ENCODE data around the gene RNF125. TPM values are rescaled to one million over a fixed set of nuclear protein-coding genes. Genes with fewer than 3 reads are reported as not detected.

RNF125 gene
- total and polyA plus RNA-seq, 10 of the 15 experiments (the other 5 are each of a cell fraction or from before 2014, with no cell fraction given): 0.79 to 3.9 (median 2.9) TPM

- no peak overlapping the region for H3K4me2 ChIP-seq (ENCODE audit: control insufficient read depth, insufficient read depth)
- SMC1A ChIA-PET (ENCODE audit: uncharacterized antibody, unreplicated experiment): interaction anchor here (1.1 kb wide), 1 partner anchor 16 kb away, joined by 3 read pairs; no protein-coding TSS in a partner anchor
- H3K79me2 ChIP-seq (ENCODE audit: control insufficient read depth, insufficient read depth, low read length): no peaks in the 10 kb centered on the region
- DNase-seq (ENCODE audit: low read depth, low spot score) (no peak), ATAC-seq (no peak), FAIRE-seq (no peak)
- POLR2A ChIA-PET: interaction anchor here (0.5 to 0.7 kb wide), 2 partner anchors 12 to 735 kb away, joined by 5 to 7 read pairs; no protein-coding TSS in a partner anchor
- RAD21 ChIA-PET (ENCODE audit: unreplicated experiment): no interaction called here
- H3K9me3 ChIP-seq (replicated peaks; ENCODE audit: control insufficient read depth, insufficient read depth, low read length): no peaks in the 10 kb centered on the region
- CTCF ChIA-PET: no interaction called here
- no peak overlapping the region for H3K4me3 ChIP-seq
- no peaks in the 10 kb centered on the region for H4K20me1 ChIP-seq (ENCODE audit: control insufficient read depth, insufficient read depth)
- no peak overlapping the region for H2AFZ ChIP-seq (ENCODE audit: control insufficient read depth, low read depth, low read length)
- intact Hi-C loops (cut with micrococcal nuclease; ENCODE audit: unreplicated experiment): no loop called here
- in situ Hi-C loops (cut with MboI): no loop called here
- H3K27ac ChIP-seq (ENCODE audit: control insufficient read depth, insufficient read depth): no peak overlapping the region
- WGBS (ENCODE audit: insufficient coverage, insufficient replicate concordance, low lambda C conversion rate, missing lambda C conversion rate): 78% methylated on average over 2 of the region's 3 CpGs
- no peaks in the 10 kb centered on the region for H3K27me3 ChIP-seq (replicated peaks in 1 of 2; ENCODE audit: control insufficient read depth in 2 of 2, insufficient read depth in 2 of 2, low read length in 1 of 2)
- no peaks in the 10 kb centered on the region for H3K36me3 ChIP-seq (ENCODE audit: control insufficient read depth in 2 of 2, insufficient read depth in 2 of 2, low read length in 1 of 2)
- H3K9ac ChIP-seq (ENCODE audit: control insufficient read depth, insufficient read depth, low read length): no peak overlapping the region
- no peak for TF ChIP-seq SP1 (IDR thresholded peaks at IDR 0.05; ENCODE audit: low read depth, low read length)
- no peak for TF ChIP-seq CREB1 (IDR thresholded peaks at IDR 0.05; ENCODE audit: low read depth)
- no peak for TF ChIP-seq TCF3 (IDR thresholded peaks at IDR 0.05; ENCODE audit: borderline replicate concordance, insufficient read depth, low read depth, low read length)
- TF ChIP-seq ZNF384 (IDR thresholded peaks at IDR 0.05; ENCODE audit: borderline replicate concordance, low read depth, low read length): no peak
- TF ChIP-seq JUNB (IDR thresholded peaks at IDR 0.05): no peak
- TF ChIP-seq, protein P1, sequence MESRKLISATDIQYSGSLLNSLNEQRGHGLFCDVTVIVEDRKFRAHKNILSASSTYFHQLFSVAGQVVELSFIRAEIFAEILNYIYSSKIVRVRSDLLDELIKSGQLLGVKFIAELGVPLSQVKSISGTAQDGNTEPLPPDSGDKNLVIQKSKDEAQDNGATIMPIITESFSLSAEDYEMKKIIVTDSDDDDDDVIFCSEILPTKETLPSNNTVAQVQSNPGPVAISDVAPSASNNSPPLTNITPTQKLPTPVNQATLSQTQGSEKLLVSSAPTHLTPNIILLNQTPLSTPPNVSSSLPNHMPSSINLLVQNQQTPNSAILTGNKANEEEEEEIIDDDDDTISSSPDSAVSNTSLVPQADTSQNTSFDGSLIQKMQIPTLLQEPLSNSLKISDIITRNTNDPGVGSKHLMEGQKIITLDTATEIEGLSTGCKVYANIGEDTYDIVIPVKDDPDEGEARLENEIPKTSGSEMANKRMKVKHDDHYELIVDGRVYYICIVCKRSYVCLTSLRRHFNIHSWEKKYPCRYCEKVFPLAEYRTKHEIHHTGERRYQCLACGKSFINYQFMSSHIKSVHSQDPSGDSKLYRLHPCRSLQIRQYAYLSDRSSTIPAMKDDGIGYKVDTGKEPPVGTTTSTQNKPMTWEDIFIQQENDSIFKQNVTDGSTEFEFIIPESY (IDR thresholded peaks at IDR 0.05): no peak
- TF ChIP-seq POLR2AphosphoS5 (IDR thresholded peaks at IDR 0.05; ENCODE audit: low read length): no peak
- no peak for TF ChIP-seq RAD51 (IDR thresholded peaks at IDR 0.05)
- no peak for TF ChIP-seq TAF1 (IDR thresholded peaks at IDR 0.05; ENCODE audit: borderline replicate concordance, low read depth, low read length)
- no peak for TF ChIP-seq ZNF274 (IDR thresholded peaks at IDR 0.05; ENCODE audit: insufficient read depth, insufficient read length)
- no peak for TF ChIP-seq JUND (IDR thresholded peaks at IDR 0.05; ENCODE audit: low read depth, low read length)
- TF ChIP-seq, protein P2, sequence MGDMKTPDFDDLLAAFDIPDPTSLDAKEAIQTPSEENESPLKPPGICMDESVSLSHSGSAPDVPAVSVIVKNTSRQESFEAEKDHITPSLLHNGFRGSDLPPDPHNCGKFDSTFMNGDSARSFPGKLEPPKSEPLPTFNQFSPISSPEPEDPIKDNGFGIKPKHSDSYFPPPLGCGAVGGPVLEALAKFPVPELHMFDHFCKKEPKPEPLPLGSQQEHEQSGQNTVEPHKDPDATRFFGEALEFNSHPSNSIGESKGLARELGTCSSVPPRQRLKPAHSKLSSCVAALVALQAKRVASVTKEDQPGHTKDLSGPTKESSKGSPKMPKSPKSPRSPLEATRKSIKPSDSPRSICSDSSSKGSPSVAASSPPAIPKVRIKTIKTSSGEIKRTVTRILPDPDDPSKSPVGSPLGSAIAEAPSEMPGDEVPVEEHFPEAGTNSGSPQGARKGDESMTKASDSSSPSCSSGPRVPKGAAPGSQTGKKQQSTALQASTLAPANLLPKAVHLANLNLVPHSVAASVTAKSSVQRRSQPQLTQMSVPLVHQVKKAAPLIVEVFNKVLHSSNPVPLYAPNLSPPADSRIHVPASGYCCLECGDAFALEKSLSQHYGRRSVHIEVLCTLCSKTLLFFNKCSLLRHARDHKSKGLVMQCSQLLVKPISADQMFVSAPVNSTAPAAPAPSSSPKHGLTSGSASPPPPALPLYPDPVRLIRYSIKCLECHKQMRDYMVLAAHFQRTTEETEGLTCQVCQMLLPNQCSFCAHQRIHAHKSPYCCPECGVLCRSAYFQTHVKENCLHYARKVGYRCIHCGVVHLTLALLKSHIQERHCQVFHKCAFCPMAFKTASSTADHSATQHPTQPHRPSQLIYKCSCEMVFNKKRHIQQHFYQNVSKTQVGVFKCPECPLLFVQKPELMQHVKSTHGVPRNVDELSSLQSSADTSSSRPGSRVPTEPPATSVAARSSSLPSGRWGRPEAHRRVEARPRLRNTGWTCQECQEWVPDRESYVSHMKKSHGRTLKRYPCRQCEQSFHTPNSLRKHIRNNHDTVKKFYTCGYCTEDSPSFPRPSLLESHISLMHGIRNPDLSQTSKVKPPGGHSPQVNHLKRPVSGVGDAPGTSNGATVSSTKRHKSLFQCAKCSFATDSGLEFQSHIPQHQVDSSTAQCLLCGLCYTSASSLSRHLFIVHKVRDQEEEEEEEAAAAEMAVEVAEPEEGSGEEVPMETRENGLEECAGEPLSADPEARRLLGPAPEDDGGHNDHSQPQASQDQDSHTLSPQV (IDR thresholded peaks at IDR 0.05): no peak
- TF ChIP-seq, protein P3, sequence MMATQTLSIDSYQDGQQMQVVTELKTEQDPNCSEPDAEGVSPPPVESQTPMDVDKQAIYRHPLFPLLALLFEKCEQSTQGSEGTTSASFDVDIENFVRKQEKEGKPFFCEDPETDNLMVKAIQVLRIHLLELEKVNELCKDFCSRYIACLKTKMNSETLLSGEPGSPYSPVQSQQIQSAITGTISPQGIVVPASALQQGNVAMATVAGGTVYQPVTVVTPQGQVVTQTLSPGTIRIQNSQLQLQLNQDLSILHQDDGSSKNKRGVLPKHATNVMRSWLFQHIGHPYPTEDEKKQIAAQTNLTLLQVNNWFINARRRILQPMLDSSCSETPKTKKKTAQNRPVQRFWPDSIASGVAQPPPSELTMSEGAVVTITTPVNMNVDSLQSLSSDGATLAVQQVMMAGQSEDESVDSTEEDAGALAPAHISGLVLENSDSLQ (IDR thresholded peaks at IDR 0.05): no peak
- TF ChIP-seq NKRF (conservative IDR thresholded peaks at IDR 0.05): no peak
- no peak for TF ChIP-seq STAT3 (IDR thresholded peaks at IDR 0.05; ENCODE audit: low read depth, low read length)
- no TSS peak for BruUV-seq (replicated peaks)
- H3K4me1 ChIP-seq (ENCODE audit: control insufficient read depth, insufficient read depth, low read length): no peaks in the 10 kb centered on the region
These were observed 38.2 kb downstream of the RNF125 start for GRCh38 chr18:32056613-32057358.

Measured in GM12878 (cell line).